Measurements from ENCODE around the gene MYO9B. TPM values are rescaled to one million over a fixed set of nuclear protein-coding genes. Genes with fewer than 3 reads are reported as not detected.

The MYO9B gene
- polyA plus RNA-seq, 2 of the 4 experiments (the other 2 are of a cell fraction), result 13.0 to 27.7 TPM

GRCh38 chr19:17155251-17155650 is 79.7 kb downstream of the MYO9B start:
- FAIRE-seq, result no peak
- Histone ChIP-seq H3K27ac (no peak overlapping the region), H3K4me3 (no peak overlapping the region), H3K9me3 (no peaks in the 10 kb centered on the region), H3K4me1 (no peaks in the 10 kb centered on the region), H3K4me2 (no peak overlapping the region)
- 98% methylated on average over 7 of the region's 7 CpGs for WGBS (ENCODE audit: missing lambda C conversion rate)
- POLR2A ChIA-PET, result no interaction called here
- no peak for ATAC-seq
- DNase-seq (ENCODE audit: low read depth in 1 of 2, low spot score in 1 of 2), result no peak
- CTCF ChIA-PET, result interaction anchor here (0.6 to 1.2 kb wide), 2 partner anchors 10 to 638 kb away, joined by 3 read pairs; no protein-coding TSS in a partner anchor
- TF ChIP-seq FOXS1 (CRISPR knock-in tag; IDR thresholded peaks at IDR 0.05) (no peak), MAZ (IDR thresholded peaks at IDR 0.05; ENCODE audit: borderline replicate concordance, low read depth, low read length) (no peak)

DNA sequence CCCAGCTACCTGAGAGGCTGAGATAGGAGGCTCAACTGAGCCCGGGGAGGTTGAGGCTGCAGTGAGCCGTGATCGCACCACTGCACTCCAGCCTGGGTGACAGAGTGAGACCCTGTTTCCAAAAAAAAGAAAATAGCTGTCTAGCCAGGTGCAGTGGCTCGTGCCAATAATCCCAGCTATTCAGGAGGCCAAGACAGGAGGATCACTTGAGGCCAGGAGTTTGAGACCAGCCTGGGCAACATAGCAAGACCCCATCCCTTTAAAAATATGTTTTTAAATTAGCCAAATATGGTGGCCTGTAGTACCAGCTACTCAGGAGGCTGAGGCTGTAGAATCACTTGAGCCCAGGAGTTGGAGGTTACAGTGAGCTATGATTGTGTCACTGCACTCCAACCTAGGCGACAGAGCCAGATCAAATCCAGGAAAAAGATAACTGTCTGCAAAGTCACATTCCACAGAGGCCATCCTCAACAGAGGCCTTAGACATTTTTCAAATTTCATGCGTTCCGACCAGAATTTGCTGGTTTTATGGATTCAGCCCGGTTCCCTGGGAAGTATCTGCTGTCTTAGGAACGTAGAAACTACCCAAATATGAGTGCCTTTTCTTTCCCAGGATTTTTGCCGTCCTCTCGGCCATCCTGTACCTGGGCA is 80.8 kb downstream of the MYO9B start:
- POLR2A ChIA-PET, result no interaction called here
- FAIRE-seq, result no peak
- H3K4me2 ChIP-seq, result no peak overlapping the region

More for the DNA sequence above, 80.8 kb downstream of the MYO9B start:
- no peak for ATAC-seq
- Histone ChIP-seq H3K27ac (no peak overlapping the region), H3K4me1 (no peaks in the 10 kb centered on the region), H3K4me3 (no peak overlapping the region), H3K9me3 (no peaks in the 10 kb centered on the region)
- no peak for DNase-seq (ENCODE audit: low read depth in 1 of 2, low spot score in 1 of 2)
- TF ChIP-seq, protein P1, sequence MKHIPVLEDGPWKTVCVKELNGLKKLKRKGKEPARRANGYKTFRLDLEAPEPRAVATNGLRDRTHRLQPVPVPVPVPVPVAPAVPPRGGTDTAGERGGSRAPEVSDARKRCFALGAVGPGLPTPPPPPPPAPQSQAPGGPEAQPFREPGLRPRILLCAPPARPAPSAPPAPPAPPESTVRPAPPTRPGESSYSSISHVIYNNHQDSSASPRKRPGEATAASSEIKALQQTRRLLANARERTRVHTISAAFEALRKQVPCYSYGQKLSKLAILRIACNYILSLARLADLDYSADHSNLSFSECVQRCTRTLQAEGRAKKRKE (CRISPR knock-in tag; IDR thresholded peaks at IDR 0.05; ENCODE audit: low read depth), result no peak
- TF ChIP-seq REST (IDR thresholded peaks at IDR 0.05) (no peak), SMC3 (IDR thresholded peaks at IDR 0.05) (no peak), KDM1A (IDR thresholded peaks at IDR 0.05; ENCODE audit: low read depth) (no peak), NPAS2 (CRISPR knock-in tag; IDR thresholded peaks at IDR 0.05; ENCODE audit: borderline replicate concordance) (no peak), CBX8 (IDR thresholded peaks at IDR 0.05) (no peak), JUNB (IDR thresholded peaks at IDR 0.05) (no peak), FOSB (CRISPR knock-in tag; IDR thresholded peaks at IDR 0.05) (no peak), TP53 (CRISPR knock-in tag; IDR thresholded peaks at IDR 0.05) (no peak), HDAC2 (IDR thresholded peaks at IDR 0.05) (no peak), ZFP36 (IDR thresholded peaks at IDR 0.05; ENCODE audit: borderline replicate concordance, partially characterized antibody) (no peak), SREBF2 (IDR thresholded peaks at IDR 0.05) (no peak), RFX5 (IDR thresholded peaks at IDR 0.05) (no peak), CHD2 (IDR thresholded peaks at IDR 0.05; ENCODE audit: low read length, partially characterized antibody) (no peak), POLR2A (IDR thresholded peaks at IDR 0.05; ENCODE audit: low read length) (no peak), GATA3 (IDR thresholded peaks at IDR 0.05; ENCODE audit: borderline replicate concordance) (no peak), ZC3H11A (IDR thresholded peaks at IDR 0.05) (no peak)
- TF ChIP-seq, protein P2, sequence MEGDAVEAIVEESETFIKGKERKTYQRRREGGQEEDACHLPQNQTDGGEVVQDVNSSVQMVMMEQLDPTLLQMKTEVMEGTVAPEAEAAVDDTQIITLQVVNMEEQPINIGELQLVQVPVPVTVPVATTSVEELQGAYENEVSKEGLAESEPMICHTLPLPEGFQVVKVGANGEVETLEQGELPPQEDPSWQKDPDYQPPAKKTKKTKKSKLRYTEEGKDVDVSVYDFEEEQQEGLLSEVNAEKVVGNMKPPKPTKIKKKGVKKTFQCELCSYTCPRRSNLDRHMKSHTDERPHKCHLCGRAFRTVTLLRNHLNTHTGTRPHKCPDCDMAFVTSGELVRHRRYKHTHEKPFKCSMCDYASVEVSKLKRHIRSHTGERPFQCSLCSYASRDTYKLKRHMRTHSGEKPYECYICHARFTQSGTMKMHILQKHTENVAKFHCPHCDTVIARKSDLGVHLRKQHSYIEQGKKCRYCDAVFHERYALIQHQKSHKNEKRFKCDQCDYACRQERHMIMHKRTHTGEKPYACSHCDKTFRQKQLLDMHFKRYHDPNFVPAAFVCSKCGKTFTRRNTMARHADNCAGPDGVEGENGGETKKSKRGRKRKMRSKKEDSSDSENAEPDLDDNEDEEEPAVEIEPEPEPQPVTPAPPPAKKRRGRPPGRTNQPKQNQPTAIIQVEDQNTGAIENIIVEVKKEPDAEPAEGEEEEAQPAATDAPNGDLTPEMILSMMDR (IDR thresholded peaks at IDR 0.05), result no peak
- TF ChIP-seq, protein P3, sequence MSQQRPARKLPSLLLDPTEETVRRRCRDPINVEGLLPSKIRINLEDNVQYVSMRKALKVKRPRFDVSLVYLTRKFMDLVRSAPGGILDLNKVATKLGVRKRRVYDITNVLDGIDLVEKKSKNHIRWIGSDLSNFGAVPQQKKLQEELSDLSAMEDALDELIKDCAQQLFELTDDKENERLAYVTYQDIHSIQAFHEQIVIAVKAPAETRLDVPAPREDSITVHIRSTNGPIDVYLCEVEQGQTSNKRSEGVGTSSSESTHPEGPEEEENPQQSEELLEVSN (IDR thresholded peaks at IDR 0.05; ENCODE audit: borderline replicate concordance, low read depth), result no peak
- CTCF ChIA-PET, result interaction anchor here (1.2 kb wide), 1 partner anchor 9 kb away, joined by 3 read pairs; no protein-coding TSS in a partner anchor
- 91% methylated on average over 11 of the region's 11 CpGs for WGBS (ENCODE audit: missing lambda C conversion rate)

Measured in A549 (cell line).